WTC11 (cell line): ENCODE measurements around the gene TLNRD1.

Source experiments
- ATF2 ChIP-seq: sonication (generic); formaldehyde crosslinking; IDR thresholded peaks from 2 replicates; pipeline ENCODE4 v1.8.1; 2022; ENCODE audit warnings: low read depth, missing genetic modification reagents, borderline replicate concordance
- CTCF ChIP-seq: fragments of 200-600 bp; IDR thresholded peaks from 2 replicates; pipeline ENCODE4 v1.8.0; 2022; ENCODE audit warnings: antibody characterized with exemption
- E2F1 ChIP-seq: sonication (generic); formaldehyde crosslinking; IDR thresholded peaks from 2 replicates; pipeline ENCODE4 v1.8.0; 2022; ENCODE audit warnings: mild to moderate bottlenecking, missing genetic modification reagents
- E2F4 ChIP-seq: sonication (generic); formaldehyde crosslinking; IDR thresholded peaks from 2 replicates; pipeline ENCODE4 v1.8.1; 2022; ENCODE audit warnings: low read depth, mild to moderate bottlenecking, moderate library complexity, missing genetic modification reagents, borderline replicate concordance
- E2F5 ChIP-seq: sonication (generic); formaldehyde crosslinking; IDR thresholded peaks from 2 replicates; pipeline ENCODE4 v1.8.1; 2022; ENCODE audit warnings: mild to moderate bottlenecking, moderate library complexity, missing genetic modification reagents
- ERG ChIP-seq: fragments of 250-450 bp; sonication (Bioruptor Pico); IDR thresholded peaks from 2 replicates; pipeline ENCODE4 v1.8.0; 2021; ENCODE audit warnings: mild to moderate bottlenecking
- JUN ChIP-seq: sonication (generic); formaldehyde crosslinking; IDR thresholded peaks from 2 replicates; pipeline ENCODE4 v1.8.0; 2023; ENCODE audit warnings: mild to moderate bottlenecking, missing genetic modification reagents
- KAT7 ChIP-seq: sonication (generic); formaldehyde crosslinking; IDR thresholded peaks from 2 replicates; pipeline ENCODE4 v1.8.1; 2023; ENCODE audit warnings: missing genetic modification reagents, mild to moderate bottlenecking, borderline replicate concordance
- MLX ChIP-seq: sonication (generic); formaldehyde crosslinking; IDR thresholded peaks from 2 replicates; pipeline ENCODE4 v1.8.1; 2023; ENCODE audit warnings: mild to moderate bottlenecking, missing genetic modification reagents, moderate library complexity
- NR1H2 ChIP-seq: sonication (generic); formaldehyde crosslinking; IDR thresholded peaks from 2 replicates; pipeline ENCODE4 v1.9.0; 2021; ENCODE audit warnings: mild to moderate bottlenecking, moderate library complexity, missing genetic modification reagents
- NR2C2 ChIP-seq: sonication (generic); formaldehyde crosslinking; IDR thresholded peaks from 2 replicates; pipeline ENCODE4 v1.8.0; 2022; ENCODE audit warnings: mild to moderate bottlenecking, missing genetic modification reagents

- TF ChIP-seq CTCF: no peak
- TF ChIP-seq NR1H2: no peak
- TF ChIP-seq ATF2 (CRISPR knock-in tag): no peak
- TF ChIP-seq NR2C2 (CRISPR knock-in tag): no peak
- no peak for TF ChIP-seq E2F4 (CRISPR knock-in tag)
- TF ChIP-seq KAT7 (CRISPR knock-in tag): no peak
- no peak for TF ChIP-seq MLX
- TF ChIP-seq ERG (CRISPR knock-in tag): no peak
- no peak for TF ChIP-seq E2F1 (CRISPR knock-in tag)
- no peak for TF ChIP-seq E2F5 (CRISPR knock-in tag)
- no peak for TF ChIP-seq JUN (CRISPR knock-in tag)
These were observed 14.2 kb upstream of the TLNRD1 start for GRCh38 chr15:80986487-80986886.
